ENCODE data around the gene OXCT2.

DNA sequence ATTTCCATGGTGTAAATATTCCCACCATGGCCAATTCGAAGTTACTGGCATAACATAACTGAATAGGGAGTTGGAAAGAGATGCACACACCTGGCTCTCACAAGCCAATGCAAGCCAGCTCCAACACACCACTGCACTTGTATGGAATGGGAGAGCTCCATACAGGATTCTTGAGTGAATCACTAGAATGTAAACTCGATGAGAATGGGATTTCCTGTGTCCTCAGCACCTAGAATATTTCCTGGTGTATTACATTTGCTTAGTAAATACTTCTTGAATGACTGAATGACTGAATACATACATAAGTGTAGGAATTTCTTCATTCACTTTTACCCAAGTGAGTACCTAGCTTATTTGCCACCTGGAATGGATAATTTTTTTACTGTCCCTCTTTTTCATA, 48.7 kb downstream of the OXCT2 start:
- TF ChIP-seq RAD21 (IDR thresholded peaks at IDR 0.05; ENCODE audit: low read length) (no peak), POLR2AphosphoS5 (IDR thresholded peaks at IDR 0.05; ENCODE audit: low read depth, low read length) (no peak), RCOR1 (IDR thresholded peaks at IDR 0.05; ENCODE audit: low read length) (no peak)
- TF ChIP-seq, protein P1, sequence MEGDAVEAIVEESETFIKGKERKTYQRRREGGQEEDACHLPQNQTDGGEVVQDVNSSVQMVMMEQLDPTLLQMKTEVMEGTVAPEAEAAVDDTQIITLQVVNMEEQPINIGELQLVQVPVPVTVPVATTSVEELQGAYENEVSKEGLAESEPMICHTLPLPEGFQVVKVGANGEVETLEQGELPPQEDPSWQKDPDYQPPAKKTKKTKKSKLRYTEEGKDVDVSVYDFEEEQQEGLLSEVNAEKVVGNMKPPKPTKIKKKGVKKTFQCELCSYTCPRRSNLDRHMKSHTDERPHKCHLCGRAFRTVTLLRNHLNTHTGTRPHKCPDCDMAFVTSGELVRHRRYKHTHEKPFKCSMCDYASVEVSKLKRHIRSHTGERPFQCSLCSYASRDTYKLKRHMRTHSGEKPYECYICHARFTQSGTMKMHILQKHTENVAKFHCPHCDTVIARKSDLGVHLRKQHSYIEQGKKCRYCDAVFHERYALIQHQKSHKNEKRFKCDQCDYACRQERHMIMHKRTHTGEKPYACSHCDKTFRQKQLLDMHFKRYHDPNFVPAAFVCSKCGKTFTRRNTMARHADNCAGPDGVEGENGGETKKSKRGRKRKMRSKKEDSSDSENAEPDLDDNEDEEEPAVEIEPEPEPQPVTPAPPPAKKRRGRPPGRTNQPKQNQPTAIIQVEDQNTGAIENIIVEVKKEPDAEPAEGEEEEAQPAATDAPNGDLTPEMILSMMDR (IDR thresholded peaks at IDR 0.05) = no peak
